ENCODE results near the gene DAB1.

DNA sequence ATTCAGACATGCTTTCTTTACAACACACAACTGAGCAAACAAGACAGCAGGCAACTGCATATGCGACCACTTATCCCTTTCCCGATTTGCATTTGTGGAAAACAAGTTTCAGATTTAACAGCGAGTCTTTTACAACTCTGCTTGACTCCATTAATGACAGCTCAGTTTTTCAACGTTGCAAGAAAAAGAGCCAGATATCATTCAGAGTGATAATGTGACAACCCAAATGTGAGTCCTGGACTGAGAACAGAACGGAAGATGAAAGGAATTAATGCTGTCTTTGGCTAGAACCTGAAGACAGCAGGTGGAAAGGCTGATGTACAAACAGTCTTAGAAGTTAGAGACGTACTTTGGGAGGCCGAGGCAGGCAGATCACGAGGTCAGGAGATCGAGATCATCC is 375.0 kb downstream of the DAB1 start:
- TF ChIP-seq, protein P1, sequence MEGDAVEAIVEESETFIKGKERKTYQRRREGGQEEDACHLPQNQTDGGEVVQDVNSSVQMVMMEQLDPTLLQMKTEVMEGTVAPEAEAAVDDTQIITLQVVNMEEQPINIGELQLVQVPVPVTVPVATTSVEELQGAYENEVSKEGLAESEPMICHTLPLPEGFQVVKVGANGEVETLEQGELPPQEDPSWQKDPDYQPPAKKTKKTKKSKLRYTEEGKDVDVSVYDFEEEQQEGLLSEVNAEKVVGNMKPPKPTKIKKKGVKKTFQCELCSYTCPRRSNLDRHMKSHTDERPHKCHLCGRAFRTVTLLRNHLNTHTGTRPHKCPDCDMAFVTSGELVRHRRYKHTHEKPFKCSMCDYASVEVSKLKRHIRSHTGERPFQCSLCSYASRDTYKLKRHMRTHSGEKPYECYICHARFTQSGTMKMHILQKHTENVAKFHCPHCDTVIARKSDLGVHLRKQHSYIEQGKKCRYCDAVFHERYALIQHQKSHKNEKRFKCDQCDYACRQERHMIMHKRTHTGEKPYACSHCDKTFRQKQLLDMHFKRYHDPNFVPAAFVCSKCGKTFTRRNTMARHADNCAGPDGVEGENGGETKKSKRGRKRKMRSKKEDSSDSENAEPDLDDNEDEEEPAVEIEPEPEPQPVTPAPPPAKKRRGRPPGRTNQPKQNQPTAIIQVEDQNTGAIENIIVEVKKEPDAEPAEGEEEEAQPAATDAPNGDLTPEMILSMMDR (IDR thresholded peaks at IDR 0.05; ENCODE audit: insufficient read depth, low read length): no peak
- TF ChIP-seq, protein P2, sequence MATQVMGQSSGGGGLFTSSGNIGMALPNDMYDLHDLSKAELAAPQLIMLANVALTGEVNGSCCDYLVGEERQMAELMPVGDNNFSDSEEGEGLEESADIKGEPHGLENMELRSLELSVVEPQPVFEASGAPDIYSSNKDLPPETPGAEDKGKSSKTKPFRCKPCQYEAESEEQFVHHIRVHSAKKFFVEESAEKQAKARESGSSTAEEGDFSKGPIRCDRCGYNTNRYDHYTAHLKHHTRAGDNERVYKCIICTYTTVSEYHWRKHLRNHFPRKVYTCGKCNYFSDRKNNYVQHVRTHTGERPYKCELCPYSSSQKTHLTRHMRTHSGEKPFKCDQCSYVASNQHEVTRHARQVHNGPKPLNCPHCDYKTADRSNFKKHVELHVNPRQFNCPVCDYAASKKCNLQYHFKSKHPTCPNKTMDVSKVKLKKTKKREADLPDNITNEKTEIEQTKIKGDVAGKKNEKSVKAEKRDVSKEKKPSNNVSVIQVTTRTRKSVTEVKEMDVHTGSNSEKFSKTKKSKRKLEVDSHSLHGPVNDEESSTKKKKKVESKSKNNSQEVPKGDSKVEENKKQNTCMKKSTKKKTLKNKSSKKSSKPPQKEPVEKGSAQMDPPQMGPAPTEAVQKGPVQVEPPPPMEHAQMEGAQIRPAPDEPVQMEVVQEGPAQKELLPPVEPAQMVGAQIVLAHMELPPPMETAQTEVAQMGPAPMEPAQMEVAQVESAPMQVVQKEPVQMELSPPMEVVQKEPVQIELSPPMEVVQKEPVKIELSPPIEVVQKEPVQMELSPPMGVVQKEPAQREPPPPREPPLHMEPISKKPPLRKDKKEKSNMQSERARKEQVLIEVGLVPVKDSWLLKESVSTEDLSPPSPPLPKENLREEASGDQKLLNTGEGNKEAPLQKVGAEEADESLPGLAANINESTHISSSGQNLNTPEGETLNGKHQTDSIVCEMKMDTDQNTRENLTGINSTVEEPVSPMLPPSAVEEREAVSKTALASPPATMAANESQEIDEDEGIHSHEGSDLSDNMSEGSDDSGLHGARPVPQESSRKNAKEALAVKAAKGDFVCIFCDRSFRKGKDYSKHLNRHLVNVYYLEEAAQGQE (IDR thresholded peaks at IDR 0.05; ENCODE audit: insufficient replicate concordance, low read depth): no peak
- no peak for TF ChIP-seq GABPA (IDR thresholded peaks at IDR 0.05; ENCODE audit: low read depth)
- TF ChIP-seq POLR2AphosphoS5 (IDR thresholded peaks at IDR 0.05; ENCODE audit: low read depth): no peak
- TF ChIP-seq SPI1 (IDR thresholded peaks at IDR 0.05; ENCODE audit: borderline replicate concordance, low read depth): no peak

Measured in HL-60 (cell line).